ENCODE measurements around the gene SMURF1.

- no peak for TF ChIP-seq GATA2 (IDR thresholded peaks at IDR 0.05; ENCODE audit: low read depth, low read length)
- no peak for TF ChIP-seq GATA3 (IDR thresholded peaks at IDR 0.05; ENCODE audit: low read depth, low read length)
These were observed 41.5 kb downstream of the SMURF1 start for GRCh38 chr7:99102361-99102760.
